ENCODE measurements around the gene DEFB129.

DEFB129 gene

GRCh38 chr20:271069-271468, 44.0 kb downstream of the DEFB129 start:
- H3K4me1 ChIP-seq (ENCODE audit: control insufficient read depth, insufficient read depth, low read length, poor library complexity, severe bottlenecking), result peaks cover 8% of the 10 kb centered on the region
- H3K27ac ChIP-seq (ENCODE audit: insufficient read depth, low read length, poor library complexity, severe bottlenecking), result no peak overlapping the region
- no peaks in the 10 kb centered on the region for H3K36me3 ChIP-seq (ENCODE audit: control insufficient read depth, insufficient read depth, low read length)
- H3K27me3 ChIP-seq (replicated peaks; ENCODE audit: control insufficient read depth, insufficient read depth, low read length, poor library complexity, severe bottlenecking), result no peaks in the 10 kb centered on the region
- no peak for DNase-seq
- no peak overlapping the region for H3K4me3 ChIP-seq (ENCODE audit: insufficient read depth, low read depth, low read length, poor library complexity, severe bottlenecking)
- no peaks in the 10 kb centered on the region for H3K9me3 ChIP-seq (ENCODE audit: control insufficient read depth, low read length)

GRCh38 chr20:271528-271927, 44.5 kb downstream of the DEFB129 start:
- Histone ChIP-seq H3K36me3 (ENCODE audit: control insufficient read depth, insufficient read depth, low read length) (no peaks in the 10 kb centered on the region), H3K27me3 (replicated peaks; ENCODE audit: control insufficient read depth, insufficient read depth, low read length, poor library complexity, severe bottlenecking) (no peaks in the 10 kb centered on the region), H3K9me3 (ENCODE audit: control insufficient read depth, low read length) (no peaks in the 10 kb centered on the region), H3K4me3 (ENCODE audit: insufficient read depth, low read depth, low read length, poor library complexity, severe bottlenecking) (no peak overlapping the region), H3K4me1 (ENCODE audit: control insufficient read depth, insufficient read depth, low read length, poor library complexity, severe bottlenecking) (peaks cover 6% of the 10 kb centered on the region), H3K27ac (ENCODE audit: insufficient read depth, low read length, poor library complexity, severe bottlenecking) (no peak overlapping the region)
- DNase-seq, result no peak

GRCh38 chr20:272718-273117, 45.7 kb downstream of the DEFB129 start:
- no peaks in the 10 kb centered on the region for H3K9me3 ChIP-seq (ENCODE audit: control insufficient read depth, low read length)
- no peaks in the 10 kb centered on the region for H3K27me3 ChIP-seq (replicated peaks; ENCODE audit: control insufficient read depth, insufficient read depth, low read length, poor library complexity, severe bottlenecking)
- H3K27ac ChIP-seq (ENCODE audit: insufficient read depth, low read length, poor library complexity, severe bottlenecking), result no peak overlapping the region
- no peaks in the 10 kb centered on the region for H3K4me1 ChIP-seq (ENCODE audit: control insufficient read depth, insufficient read depth, low read length, poor library complexity, severe bottlenecking)
- H3K36me3 ChIP-seq (ENCODE audit: control insufficient read depth, insufficient read depth, low read length), result no peaks in the 10 kb centered on the region
- H3K4me3 ChIP-seq (ENCODE audit: insufficient read depth, low read depth, low read length, poor library complexity, severe bottlenecking), result no peak overlapping the region
- no peak for DNase-seq

- Histone ChIP-seq H3K27ac (ENCODE audit: insufficient read depth, low read length, poor library complexity, severe bottlenecking) (no peak overlapping the region), H3K4me3 (ENCODE audit: insufficient read depth, low read depth, low read length, poor library complexity, severe bottlenecking) (no peak overlapping the region), H3K9me3 (ENCODE audit: control insufficient read depth, low read length) (no peaks in the 10 kb centered on the region), H3K4me1 (ENCODE audit: control insufficient read depth, insufficient read depth, low read length, poor library complexity, severe bottlenecking) (no peaks in the 10 kb centered on the region), H3K36me3 (ENCODE audit: control insufficient read depth, insufficient read depth, low read length) (no peaks in the 10 kb centered on the region), H3K27me3 (replicated peaks; ENCODE audit: control insufficient read depth, insufficient read depth, low read length, poor library complexity, severe bottlenecking) (no peaks in the 10 kb centered on the region)
- DNase-seq, result no peak
Measured at GRCh38 chr20:273884-274283, 46.8 kb downstream of the DEFB129 start.

- no peak for DNase-seq
- H3K4me1 ChIP-seq (ENCODE audit: control insufficient read depth, insufficient read depth, low read length, poor library complexity, severe bottlenecking), result no peaks in the 10 kb centered on the region
- no peaks in the 10 kb centered on the region for H3K36me3 ChIP-seq (ENCODE audit: control insufficient read depth, insufficient read depth, low read length)
- no peak overlapping the region for H3K4me3 ChIP-seq (ENCODE audit: insufficient read depth, low read depth, low read length, poor library complexity, severe bottlenecking)
- no peaks in the 10 kb centered on the region for H3K27me3 ChIP-seq (replicated peaks; ENCODE audit: control insufficient read depth, insufficient read depth, low read length, poor library complexity, severe bottlenecking)
- no peak overlapping the region for H3K27ac ChIP-seq (ENCODE audit: insufficient read depth, low read length, poor library complexity, severe bottlenecking)
- no peaks in the 10 kb centered on the region for H3K9me3 ChIP-seq (ENCODE audit: control insufficient read depth, low read length)
Measured at GRCh38 chr20:275791-276190, 48.7 kb downstream of the DEFB129 start.

GRCh38 chr20:276620-277495, 49.8 kb downstream of the DEFB129 start:
- H3K4me1 ChIP-seq (ENCODE audit: control insufficient read depth, insufficient read depth, low read length, poor library complexity, severe bottlenecking), result no peaks in the 10 kb centered on the region
- H3K9me3 ChIP-seq (ENCODE audit: control insufficient read depth, low read length), result no peaks in the 10 kb centered on the region
- no peak overlapping the region for H3K27ac ChIP-seq (ENCODE audit: insufficient read depth, low read length, poor library complexity, severe bottlenecking)
- H3K4me3 ChIP-seq (ENCODE audit: insufficient read depth, low read depth, low read length, poor library complexity, severe bottlenecking), result no peak overlapping the region
- no peaks in the 10 kb centered on the region for H3K36me3 ChIP-seq (ENCODE audit: control insufficient read depth, insufficient read depth, low read length)
- H3K27me3 ChIP-seq (replicated peaks; ENCODE audit: control insufficient read depth, insufficient read depth, low read length, poor library complexity, severe bottlenecking), result no peaks in the 10 kb centered on the region
- no peak for DNase-seq

- H3K36me3 ChIP-seq (ENCODE audit: control insufficient read depth, insufficient read depth, low read length), result no peaks in the 10 kb centered on the region
- no peaks in the 10 kb centered on the region for H3K4me1 ChIP-seq (ENCODE audit: control insufficient read depth, insufficient read depth, low read length, poor library complexity, severe bottlenecking)
Measured at GRCh38 chr20:277496-277781, 50.4 kb downstream of the DEFB129 start.

GRCh38 chr20:278181-278580, 51.1 kb downstream of the DEFB129 start:
- Histone ChIP-seq H3K36me3 (ENCODE audit: control insufficient read depth, insufficient read depth, low read length) (no peaks in the 10 kb centered on the region), H3K27me3 (replicated peaks; ENCODE audit: control insufficient read depth, insufficient read depth, low read length, poor library complexity, severe bottlenecking) (no peaks in the 10 kb centered on the region), H3K27ac (ENCODE audit: insufficient read depth, low read length, poor library complexity, severe bottlenecking) (no peak overlapping the region), H3K4me3 (ENCODE audit: insufficient read depth, low read depth, low read length, poor library complexity, severe bottlenecking) (no peak overlapping the region), H3K9me3 (ENCODE audit: control insufficient read depth, low read length) (no peaks in the 10 kb centered on the region), H3K4me1 (ENCODE audit: control insufficient read depth, insufficient read depth, low read length, poor library complexity, severe bottlenecking) (no peaks in the 10 kb centered on the region)
- no peak for DNase-seq

More at GRCh38 chr20:277496-277781, 50.4 kb downstream of the DEFB129 start:
- H3K4me3 ChIP-seq (ENCODE audit: insufficient read depth, low read depth, low read length, poor library complexity, severe bottlenecking), result no peak overlapping the region
- no peak for DNase-seq
- no peaks in the 10 kb centered on the region for H3K27me3 ChIP-seq (replicated peaks; ENCODE audit: control insufficient read depth, insufficient read depth, low read length, poor library complexity, severe bottlenecking)
- no peak overlapping the region for H3K27ac ChIP-seq (ENCODE audit: insufficient read depth, low read length, poor library complexity, severe bottlenecking)
- H3K9me3 ChIP-seq (ENCODE audit: control insufficient read depth, low read length), result no peaks in the 10 kb centered on the region

- H3K27ac ChIP-seq (ENCODE audit: insufficient read depth, low read length, poor library complexity, severe bottlenecking), result no peak overlapping the region
- H3K36me3 ChIP-seq (ENCODE audit: control insufficient read depth, insufficient read depth, low read length), result no peaks in the 10 kb centered on the region
- H3K27me3 ChIP-seq (replicated peaks; ENCODE audit: control insufficient read depth, insufficient read depth, low read length, poor library complexity, severe bottlenecking), result no peaks in the 10 kb centered on the region
- no peaks in the 10 kb centered on the region for H3K4me1 ChIP-seq (ENCODE audit: control insufficient read depth, insufficient read depth, low read length, poor library complexity, severe bottlenecking)
- no peaks in the 10 kb centered on the region for H3K9me3 ChIP-seq (ENCODE audit: control insufficient read depth, low read length)
- no peak overlapping the region for H3K4me3 ChIP-seq (ENCODE audit: insufficient read depth, low read depth, low read length, poor library complexity, severe bottlenecking)
- DNase-seq, result no peak
Measured at GRCh38 chr20:278607-279571, 51.8 kb downstream of the DEFB129 start.

Measured in effector memory CD4-positive, alpha-beta T cell (primary cell).